Nephron progenitor cell (in vitro differentiated cells): ENCODE results near the gene CFAP157.
A peak's percentile ranks its signal among the peaks of the same experiment; 100 is the strongest.

ENCODE experiments used
- DNase-seq: peaks from one replicate; pipeline ENCODE4 v3.0.0; 2021
- H3K27ac Mint-ChIP-seq: 2 replicates; pipeline ENCODE4 v1.8.0; 2021; ENCODE audit warnings: mild to moderate bottlenecking, moderate library complexity, mixed read lengths
- H3K27me3 Mint-ChIP-seq: 2 replicates; pipeline ENCODE4 v1.8.0; 2021; ENCODE audit warnings: mild to moderate bottlenecking, low read depth, mixed read lengths; ENCODE audit not compliant: poor library complexity
- H3K36me3 Mint-ChIP-seq: 2 replicates; pipeline ENCODE4 v1.8.0; 2021; ENCODE audit warnings: low read depth, mixed read lengths
- H3K4me1 Mint-ChIP-seq: 2 replicates; pipeline ENCODE4 v1.8.0; 2021; ENCODE audit warnings: mixed read lengths
- H3K4me3 Mint-ChIP-seq: 2 replicates; pipeline ENCODE4 v1.8.0; 2021; ENCODE audit warnings: mild to moderate bottlenecking, moderate library complexity, mixed read lengths
- H3K9me3 Mint-ChIP-seq: 2 replicates; pipeline ENCODE4 v1.8.0; 2021; ENCODE audit warnings: mild to moderate bottlenecking, moderate library complexity, mixed read lengths
- TF ChIP-seq, protein P1 (sequence below): fragments of 200-600 bp; sonication (generic); IDR thresholded peaks from 2 replicates; pipeline ENCODE4 v1.5.0; 2021; ENCODE audit warnings: antibody characterized with exemption

Gene CFAP157

DNA sequence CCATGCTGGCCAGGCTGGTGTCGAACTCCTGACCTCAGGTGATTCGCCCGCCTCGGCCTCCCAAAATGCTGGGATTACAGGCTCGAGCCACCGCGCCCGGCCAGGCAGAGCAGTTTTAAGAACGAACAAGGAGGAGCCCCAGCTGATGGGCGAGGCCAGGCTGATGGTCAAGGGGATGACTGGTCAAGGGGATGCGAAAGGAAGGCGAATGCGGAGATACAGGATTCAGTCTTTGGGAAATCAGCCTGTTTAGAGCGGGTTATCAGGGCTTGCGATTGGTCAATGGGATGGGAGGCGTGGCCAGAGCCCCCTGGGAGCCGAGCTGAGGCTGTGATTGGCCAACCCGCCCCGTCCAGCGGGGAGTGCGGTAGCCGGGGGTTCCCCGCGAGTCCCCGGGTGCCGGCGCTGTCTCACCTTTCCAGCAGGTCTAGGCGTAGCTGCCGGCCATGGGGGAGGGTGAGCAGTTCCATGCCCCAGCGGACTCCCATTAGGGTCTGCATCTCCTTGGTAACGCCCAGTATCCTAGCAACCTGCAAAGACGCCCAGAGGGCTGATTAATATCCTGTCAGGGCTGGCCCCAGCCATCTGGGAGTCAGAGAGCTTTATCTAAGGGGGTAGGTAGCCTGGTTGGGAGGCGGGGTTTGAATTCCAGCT, 35.8 kb downstream of the CFAP157 start:
- DNase-seq = peak; percentile 90
- peaks cover 27% of the 10 kb centered on the region for H3K4me1 Mint-ChIP-seq
- no peaks in the 10 kb centered on the region for H3K36me3 Mint-ChIP-seq
- H3K4me3 Mint-ChIP-seq = peak overlapping the region; percentile 79
- peak overlapping the region; percentile 68 for H3K27ac Mint-ChIP-seq
- TF ChIP-seq, protein P1, sequence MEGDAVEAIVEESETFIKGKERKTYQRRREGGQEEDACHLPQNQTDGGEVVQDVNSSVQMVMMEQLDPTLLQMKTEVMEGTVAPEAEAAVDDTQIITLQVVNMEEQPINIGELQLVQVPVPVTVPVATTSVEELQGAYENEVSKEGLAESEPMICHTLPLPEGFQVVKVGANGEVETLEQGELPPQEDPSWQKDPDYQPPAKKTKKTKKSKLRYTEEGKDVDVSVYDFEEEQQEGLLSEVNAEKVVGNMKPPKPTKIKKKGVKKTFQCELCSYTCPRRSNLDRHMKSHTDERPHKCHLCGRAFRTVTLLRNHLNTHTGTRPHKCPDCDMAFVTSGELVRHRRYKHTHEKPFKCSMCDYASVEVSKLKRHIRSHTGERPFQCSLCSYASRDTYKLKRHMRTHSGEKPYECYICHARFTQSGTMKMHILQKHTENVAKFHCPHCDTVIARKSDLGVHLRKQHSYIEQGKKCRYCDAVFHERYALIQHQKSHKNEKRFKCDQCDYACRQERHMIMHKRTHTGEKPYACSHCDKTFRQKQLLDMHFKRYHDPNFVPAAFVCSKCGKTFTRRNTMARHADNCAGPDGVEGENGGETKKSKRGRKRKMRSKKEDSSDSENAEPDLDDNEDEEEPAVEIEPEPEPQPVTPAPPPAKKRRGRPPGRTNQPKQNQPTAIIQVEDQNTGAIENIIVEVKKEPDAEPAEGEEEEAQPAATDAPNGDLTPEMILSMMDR = no peak
- H3K27me3 Mint-ChIP-seq = peaks cover 48% of the 10 kb centered on the region
- H3K9me3 Mint-ChIP-seq = no peaks in the 10 kb centered on the region

- TF ChIP-seq, protein P1 = no peak
- Mint-ChIP-seq H3K27me3 (peaks cover 54% of the 10 kb centered on the region), H3K4me3 (no peak overlapping the region), H3K9me3 (no peaks in the 10 kb centered on the region), H3K36me3 (no peaks in the 10 kb centered on the region), H3K4me1 (peaks cover 27% of the 10 kb centered on the region), H3K27ac (no peak overlapping the region)
- no peak for DNase-seq
Observed at GRCh38 chr9:127744398-127745110, 37.8 kb downstream of the CFAP157 start.

GRCh38 chr9:127746959-127747569, 40.3 kb downstream of the CFAP157 start:
- Mint-ChIP-seq H3K36me3 (no peaks in the 10 kb centered on the region), H3K27ac (no peak overlapping the region), H3K27me3 (peaks cover 56% of the 10 kb centered on the region), H3K9me3 (no peaks in the 10 kb centered on the region), H3K4me1 (peaks cover 19% of the 10 kb centered on the region), H3K4me3 (no peak overlapping the region)
- TF ChIP-seq, protein P1 = no peak
- DNase-seq = no peak

DNA sequence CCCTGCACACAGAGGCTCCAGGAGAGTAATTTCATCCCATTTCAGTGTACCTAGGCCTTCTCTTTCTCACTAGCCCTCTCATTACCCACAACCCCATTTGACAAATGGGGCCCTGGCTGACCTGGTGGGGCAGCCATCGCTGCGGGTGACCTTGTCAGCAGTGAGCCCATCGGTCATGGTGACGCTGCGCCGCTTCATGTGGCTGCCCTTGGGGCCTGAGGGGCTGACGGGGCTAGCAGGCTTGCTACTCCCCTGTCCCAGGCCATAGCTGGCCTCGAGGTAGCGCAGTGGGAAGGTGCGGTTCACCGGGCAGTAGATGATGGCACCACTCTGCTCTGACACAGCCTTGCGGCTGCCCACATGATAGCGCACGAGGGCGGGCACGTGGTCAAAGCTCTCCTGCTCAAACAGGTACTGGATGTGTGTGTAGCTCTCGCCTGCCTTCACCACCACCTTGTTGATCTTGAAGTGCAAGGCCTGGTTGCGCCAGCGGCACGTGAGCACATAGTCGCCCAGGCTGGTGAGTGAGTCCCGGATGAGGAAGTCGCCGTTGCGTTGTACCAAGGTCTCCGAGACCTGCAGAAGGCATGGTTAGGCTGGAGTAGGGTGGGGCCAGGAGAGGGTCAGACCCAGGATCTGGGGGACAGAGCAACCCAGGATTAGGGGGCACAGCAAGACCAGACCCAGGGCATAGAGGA, 42.5 kb downstream of the CFAP157 start:
- Mint-ChIP-seq H3K27me3 (peaks cover 75% of the 10 kb centered on the region), H3K4me3 (no peak overlapping the region), H3K9me3 (no peaks in the 10 kb centered on the region), H3K27ac (no peak overlapping the region), H3K36me3 (no peaks in the 10 kb centered on the region), H3K4me1 (peaks cover 4% of the 10 kb centered on the region)
- TF ChIP-seq, protein P1 = no peak
- no peak for DNase-seq

- H3K4me3 Mint-ChIP-seq = no peak overlapping the region
- TF ChIP-seq, protein P1 = no peak
- no peaks in the 10 kb centered on the region for H3K36me3 Mint-ChIP-seq
- no peaks in the 10 kb centered on the region for H3K9me3 Mint-ChIP-seq
- H3K4me1 Mint-ChIP-seq = no peaks in the 10 kb centered on the region
- DNase-seq = peak; percentile 84
- peaks cover 82% of the 10 kb centered on the region for H3K27me3 Mint-ChIP-seq
- H3K27ac Mint-ChIP-seq = no peak overlapping the region
Observed at GRCh38 chr9:127751269-127752054, 44.7 kb downstream of the CFAP157 start.
